CD14-positive monocyte (primary cell): ENCODE data around the gene DTNA. TPM values are rescaled to one million over a fixed set of nuclear protein-coding genes. Genes with fewer than 3 reads are reported as not detected.

Source experiments
- DNase-seq, 3 donors: peaks; one replicate each; pipeline ENCODE4 v3.0.0-alpha.2; 2011 to 2022
- H2AFZ ChIP-seq: 2 replicates; pipeline ENCODE4 v1.6.0; 2012; ENCODE audit warnings: mild to moderate bottlenecking, low read depth, low read length, inconsistent platforms; ENCODE audit not compliant: insufficient read depth, poor library complexity, severe bottlenecking
- H3K27ac ChIP-seq, 2 donors: 1 replicate in 1 of 2; 2 replicates in 1 of 2; pipeline ENCODE4 v1.5.1; 2012 to 2013; ENCODE audit warnings: low read length in 2 of 2, control low read depth in 1 of 2, inconsistent platforms in 1 of 2, low read depth in 1 of 2, mild to moderate bottlenecking in 1 of 2
- H3K27me3 ChIP-seq, 2 donors: one replicate each; pipeline versions ENCODE4 v1.6.0 to v1.6.1; 2011 to 2013; ENCODE audit warnings: low read length in 2 of 2; ENCODE audit not compliant: control insufficient read depth in 2 of 2, insufficient read depth in 2 of 2
- H3K36me3 ChIP-seq, 2 donors: replicated peaks in 1 of 2; 1 replicate in 1 of 2; 2 replicates in 1 of 2; pipeline versions ENCODE4 v1.5.1 to v1.6.1; 2012 to 2013; ENCODE audit warnings: low read length in 2 of 2, control low read depth in 1 of 2, inconsistent platforms in 1 of 2, mild to moderate bottlenecking in 1 of 2; ENCODE audit not compliant: insufficient read depth in 2 of 2, control insufficient read depth in 1 of 2
- H3K4me1 ChIP-seq, 2 donors: 1 replicate in 1 of 2; 2 replicates in 1 of 2; pipeline versions ENCODE4 v1.5.1 to v1.6.1; 2012 to 2013; ENCODE audit warnings: low read length in 2 of 2, control low read depth in 1 of 2, inconsistent platforms in 1 of 2, mild to moderate bottlenecking in 1 of 2, moderate library complexity in 1 of 2; ENCODE audit not compliant: insufficient read depth in 2 of 2, control insufficient read depth in 1 of 2
- H3K4me2 ChIP-seq: replicated peaks from 2 replicates; pipeline ENCODE3; 2012; ENCODE audit warnings: low read length, moderate library complexity, mild to moderate bottlenecking; ENCODE audit not compliant: poor library complexity, severe bottlenecking; ENCODE audit errors: extremely low read depth
- H3K4me3 ChIP-seq, 3 experiments: fragments of 200-600 bp in 1 of 3; sonication (generic) in 1 of 3; replicated peaks in 1 of 3; 1 replicate in 2 of 3; 2 replicates in 1 of 3; pipeline ENCODE4 v1.5.1; 2011 to 2013; ENCODE audit warnings: low read length in 3 of 3, mild to moderate bottlenecking in 3 of 3, control low read depth in 2 of 3, low read depth in 2 of 3, inconsistent platforms in 1 of 3, moderate library complexity in 1 of 3
- H3K79me2 ChIP-seq: 2 replicates; pipeline ENCODE4 v1.6.0; 2012; ENCODE audit warnings: mild to moderate bottlenecking, control low read depth, inconsistent platforms, low read length, moderate library complexity; ENCODE audit not compliant: insufficient read depth
- H3K9ac ChIP-seq: 2 replicates; pipeline ENCODE4 v1.6.0; 2017; ENCODE audit warnings: low read length, mild to moderate bottlenecking; ENCODE audit not compliant: insufficient read depth, poor library complexity, severe bottlenecking
- H3K9me3 ChIP-seq, 2 donors: replicated peaks in 1 of 2; 1 replicate in 1 of 2; 2 replicates in 1 of 2; pipeline versions ENCODE4 v1.5.1 to v1.6.1; 2012 to 2013; ENCODE audit warnings: low read length in 2 of 2, control low read depth in 1 of 2; ENCODE audit not compliant: control insufficient read depth in 1 of 2, insufficient read depth in 1 of 2
- H4K20me1 ChIP-seq: 2 replicates; pipeline ENCODE4 v1.6.0; 2012; ENCODE audit warnings: mild to moderate bottlenecking, low read length, control low read depth, moderate library complexity; ENCODE audit not compliant: insufficient read depth
- H3K27ac Mint-ChIP-seq, 7 donors: one replicate each; pipeline ENCODE4 v1.8.0; 2020; ENCODE audit warnings: mild to moderate bottlenecking in 7 of 7, mixed read lengths in 7 of 7, moderate library complexity in 6 of 7, inconsistent platforms in 2 of 7
- H3K27me3 Mint-ChIP-seq, 3 donors: one replicate each; pipeline ENCODE4 v1.8.0; 2021 to 2022; ENCODE audit warnings: low read depth in 3 of 3, mild to moderate bottlenecking in 3 of 3, mixed read lengths in 3 of 3, moderate library complexity in 3 of 3, inconsistent platforms in 1 of 3
- H3K36me3 Mint-ChIP-seq, 2 donors: one replicate each; pipeline ENCODE4 v1.8.0; 2020; ENCODE audit warnings: mixed read lengths in 2 of 2, inconsistent platforms in 1 of 2, mild to moderate bottlenecking in 1 of 2
- H3K4me1 Mint-ChIP-seq: one replicate; pipeline ENCODE4 v1.8.0; 2020; ENCODE audit warnings: mild to moderate bottlenecking, mixed read lengths
- H3K4me3 Mint-ChIP-seq, 2 donors: one replicate each; pipeline ENCODE4 v1.8.0; 2020; ENCODE audit warnings: mild to moderate bottlenecking in 2 of 2, mixed read lengths in 2 of 2, moderate library complexity in 1 of 2
- H3K9me3 Mint-ChIP-seq, 7 donors: one replicate each; pipeline ENCODE4 v1.8.0; 2020 to 2022; ENCODE audit warnings: mixed read lengths in 7 of 7, mild to moderate bottlenecking in 6 of 7, moderate library complexity in 6 of 7, inconsistent platforms in 2 of 7
- CTCF ChIP-seq: fragments of 200-600 bp; IDR thresholded peaks from one replicate; pipeline ENCODE4 v1.8.0; 2022; ENCODE audit warnings: antibody characterized with exemption, mild to moderate bottlenecking
- WGBS: methylation state at CpG from one replicate; pipeline ENCODE4 v1.1.5; 2013; ENCODE audit warnings: missing lambda C conversion rate; ENCODE audit not compliant: insufficient coverage; 5-methylcytosine and 5-hydroxymethylcytosine counted together
- intact Hi-C, 2 donors: fragments of 100-400 bp; cut with micrococcal nuclease; formaldehyde crosslinking; loops; one replicate each; pipeline versions ENCODE4 v1.15.0 to v1.15.1; 2023
- polyA plus RNA-seq, 3 donors: library from polyadenylated mRNA; depleted of rRNA in 1 of 3; unstranded in 2 of 3; stranded (reverse) in 1 of 3; fragments of 300-500 nt in 2 of 3; fragments of >200 nt in 1 of 3; fragmentation: Illumina TruSeq in 2 of 3; gene quantifications; 1 replicate in 2 of 3; 2 replicates in 1 of 3; pipeline ENCODE4 v1.2.3, GENCODE V29; 2012 to 2021

Gene DTNA
- polyA plus RNA-seq, 3 donors: 0.53 to 2.3 (median 0.76) TPM

GRCh38 chr18:34837769-34838272, 127.7 kb downstream of the DTNA start:
- H3K9me3 Mint-ChIP-seq: peaks cover 0 to 5% (median 3%) of the 10 kb centered on the region in 7 donors
- H3K36me3 Mint-ChIP-seq: no peaks in the 10 kb centered on the region
- WGBS: no CpG with 5 or more reads among the region's 3 CpGs
- no peak overlapping the region for H3K4me3 ChIP-seq
- H3K4me3 Mint-ChIP-seq: no peak overlapping the region
- no peaks in the 10 kb centered on the region for H3K9me3 ChIP-seq
- peaks cover 4% of the 10 kb centered on the region for H3K4me1 Mint-ChIP-seq
- no peak overlapping the region for H3K27ac ChIP-seq
- no peaks in the 10 kb centered on the region for H3K4me1 ChIP-seq
- no peak for DNase-seq
- H3K27me3 Mint-ChIP-seq: peaks cover 0 to 2% (median 0%) of the 10 kb centered on the region in 3 donors
- H4K20me1 ChIP-seq: no peaks in the 10 kb centered on the region
- H3K79me2 ChIP-seq: no peaks in the 10 kb centered on the region
- no peak for TF ChIP-seq CTCF
- no peak overlapping the region for H3K27ac Mint-ChIP-seq
- H3K4me2 ChIP-seq: no peak overlapping the region
- no peaks in the 10 kb centered on the region for H3K36me3 ChIP-seq
- intact Hi-C loops: no loop called here
- no peak overlapping the region for H3K9ac ChIP-seq
- no peak overlapping the region for H2AFZ ChIP-seq
- no peaks in the 10 kb centered on the region for H3K27me3 ChIP-seq

- no peak for DNase-seq
- 97% methylated on average over 4 of the region's 5 CpGs for WGBS
- H3K4me3 ChIP-seq: no peak overlapping the region
- no peaks in the 10 kb centered on the region for H3K4me1 ChIP-seq
- intact Hi-C loops: no loop called here
- Mint-ChIP-seq H3K27me3 (peaks cover 0 to 2% (median 0%) of the 10 kb centered on the region in 3 donors), H3K36me3 (no peaks in the 10 kb centered on the region), H3K9me3 (peaks cover 0 to 5% (median 3%) of the 10 kb centered on the region in 7 donors), H3K27ac (no peak overlapping the region), H3K4me1 (peaks cover 4% of the 10 kb centered on the region), H3K4me3 (no peak overlapping the region)
- H2AFZ ChIP-seq: no peak overlapping the region
- no peaks in the 10 kb centered on the region for H3K79me2 ChIP-seq
- no peaks in the 10 kb centered on the region for H4K20me1 ChIP-seq
- H3K9ac ChIP-seq: no peak overlapping the region
- no peaks in the 10 kb centered on the region for H3K27me3 ChIP-seq
- no peak overlapping the region for H3K27ac ChIP-seq
- no peaks in the 10 kb centered on the region for H3K36me3 ChIP-seq
- no peaks in the 10 kb centered on the region for H3K9me3 ChIP-seq
- H3K4me2 ChIP-seq: no peak overlapping the region
- no peak for TF ChIP-seq CTCF
These were observed 128.6 kb downstream of the DTNA start for GRCh38 chr18:34838669-34839068.
